ENCODE measurements around the gene ZNF620.
"Not testable (repeated sequence)": the region's sequence is repeated elsewhere in the genome, so short reads cannot be mapped to it uniquely, and the experiment has no call there.

The ZNF620 gene
- long read RNA-seq, donor 1 = 0 reads
- long read RNA-seq, donor 2, partial matches to known transcripts = 0 of 1 reads
- long read RNA-seq, donor 2, other reads (novel, unspliced or antisense) = 0 of 1 reads
- long read RNA-seq, donor 3, partial matches to known transcripts = 0 of 2 reads
- long read RNA-seq, donor 3, other reads (novel, unspliced or antisense) = 0 of 2 reads
- long read RNA-seq, donor 4, partial matches to known transcripts = 0 of 4 reads
- long read RNA-seq, donor 4, other reads (novel, unspliced or antisense) = 0 of 4 reads
- long read RNA-seq, donor 5, partial matches to known transcripts = 0 of 2 reads
- long read RNA-seq, donor 5, other reads (novel, unspliced or antisense) = 0 of 2 reads
- long read RNA-seq, donor 6, partial matches to known transcripts = 0 of 3 reads
- long read RNA-seq, donor 6, other reads (novel, unspliced or antisense) = 0 of 3 reads
- long read RNA-seq, donor 7, partial matches to known transcripts = 0 of 5 reads
- long read RNA-seq, donor 7, other reads (novel, unspliced or antisense) = 0 of 5 reads
- long read RNA-seq, donor 8 = 0 reads

DNA sequence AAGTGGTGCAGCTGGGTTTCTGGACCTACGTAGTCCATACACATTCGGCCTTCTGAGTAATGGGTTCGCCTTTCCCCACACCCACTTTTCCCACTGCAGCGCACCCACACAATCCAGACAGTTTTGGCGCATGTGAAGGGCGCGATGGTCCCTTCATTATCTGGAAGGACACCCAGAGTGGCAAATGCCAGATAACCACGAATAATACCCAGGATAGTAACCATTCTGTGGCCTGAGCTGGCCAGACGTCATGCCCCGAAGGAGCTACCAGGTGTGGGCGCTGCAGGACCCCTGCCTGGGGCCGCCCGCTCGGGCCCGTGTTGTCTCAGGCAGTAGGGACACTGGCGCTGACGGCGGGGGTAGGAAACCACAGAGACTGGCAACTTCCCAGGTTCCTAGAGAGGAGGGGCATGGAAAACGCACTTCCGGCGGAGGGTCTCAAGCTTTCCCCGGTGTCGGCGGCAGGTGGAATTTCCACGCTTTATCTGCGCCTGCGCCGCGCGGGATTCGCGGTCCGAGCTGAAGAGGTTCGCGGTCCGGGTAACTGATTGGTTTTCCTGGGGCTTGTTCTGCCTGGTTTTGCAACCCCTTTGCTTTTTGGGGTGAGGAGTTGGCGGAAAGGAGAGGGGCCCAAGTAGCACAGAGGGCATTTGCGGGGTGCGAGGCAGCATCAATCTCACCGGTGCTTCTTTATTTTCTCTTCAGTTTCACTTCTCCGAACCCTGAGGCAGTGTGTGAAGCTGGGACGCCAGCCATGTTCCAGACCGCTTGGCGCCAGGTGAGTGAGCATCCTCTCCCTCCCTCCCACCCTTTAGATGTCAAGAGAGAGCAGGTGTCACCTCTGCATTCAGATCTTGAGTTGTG, at the start of gene ZNF620:
ZNF620 (plus strand) TSS at position 441 of the 864 bp plus-strand sequence; CDS start at position 755, 314 bp downstream.
- peak; percentile 83 for DNase-seq

DNA sequence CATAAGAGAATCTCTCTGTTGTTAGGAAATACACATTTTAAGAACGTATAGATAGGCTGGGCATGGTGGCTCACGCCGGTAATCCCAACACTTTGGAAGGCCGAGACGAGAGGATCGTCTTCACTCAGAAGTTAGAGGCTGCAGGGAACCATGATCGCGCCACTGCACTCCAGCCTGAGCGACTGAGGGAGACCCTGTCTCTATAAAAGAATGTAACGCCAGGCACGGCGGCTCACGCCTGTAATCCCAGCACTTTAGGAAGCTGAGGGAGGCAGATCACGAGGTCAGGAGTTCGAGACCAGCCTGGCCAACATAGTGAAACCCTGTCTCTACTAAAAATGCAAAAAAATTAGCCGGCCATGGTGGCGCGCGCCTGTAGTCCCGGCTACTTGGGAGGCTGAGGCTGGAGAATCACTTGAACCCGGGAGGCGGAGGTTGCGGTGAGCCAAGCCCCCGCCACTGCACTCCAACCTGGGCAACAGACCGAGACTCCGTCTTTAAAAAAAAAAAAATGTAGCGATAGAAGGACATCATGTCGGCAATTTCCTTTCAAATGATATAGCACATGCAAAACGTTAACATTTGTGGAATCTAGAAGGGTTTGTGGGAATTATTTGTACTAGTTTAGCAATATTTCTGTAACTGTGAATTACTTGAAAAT, 49.4 kb upstream of the ZNF620 start:
- DNase-seq = no peak

GRCh38 chr3:40456940-40457823, 48.7 kb upstream of the ZNF620 start, which contains the start of gene RPL14:
Gene RPL14, plus strand, starts transcription at chr3:40457339. Its CDS starts 133 bp downstream, at chr3:40457472.
- DNase-seq = peak; percentile 94

DNA sequence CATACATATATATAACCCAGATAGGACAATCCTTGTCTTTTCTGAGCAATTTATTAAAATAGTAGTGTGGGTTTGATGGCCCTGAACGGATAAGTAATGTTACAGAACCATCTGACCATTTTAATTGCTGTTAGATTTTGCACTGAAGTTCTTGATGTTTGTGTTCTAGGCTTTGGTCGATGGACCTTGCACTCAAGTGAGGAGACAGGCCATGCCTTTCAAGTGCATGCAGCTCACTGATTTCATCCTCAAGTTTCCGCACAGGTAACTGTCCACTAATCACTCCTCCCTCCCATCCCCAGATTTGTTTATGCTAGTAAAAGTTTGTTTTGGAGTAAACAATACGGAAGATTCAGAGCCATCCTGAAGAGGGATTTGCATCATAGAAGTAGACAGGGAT, 47.4 kb upstream of the ZNF620 start:
- no peak for DNase-seq

DNA sequence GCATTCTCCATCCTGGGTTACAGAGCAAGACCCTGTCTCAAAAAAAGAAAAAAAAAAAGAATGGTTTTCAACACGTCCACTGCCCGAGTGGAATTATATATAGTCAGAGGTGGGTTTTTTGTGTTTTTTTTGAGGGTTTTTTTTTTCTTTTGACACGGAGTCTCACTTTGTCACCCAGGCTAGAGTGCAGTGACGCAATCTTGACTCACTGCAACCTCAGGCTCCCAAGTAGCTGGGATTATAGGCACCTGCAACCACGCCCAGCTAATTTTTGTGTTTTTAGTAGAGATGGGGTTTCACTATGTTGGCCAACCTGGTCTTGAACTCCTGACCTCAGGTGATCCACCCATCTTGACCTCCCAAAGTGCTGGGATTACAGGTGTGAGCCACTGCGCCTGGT, 45.4 kb upstream of the ZNF620 start:
- not testable (repeated sequence) for DNase-seq

DNA sequence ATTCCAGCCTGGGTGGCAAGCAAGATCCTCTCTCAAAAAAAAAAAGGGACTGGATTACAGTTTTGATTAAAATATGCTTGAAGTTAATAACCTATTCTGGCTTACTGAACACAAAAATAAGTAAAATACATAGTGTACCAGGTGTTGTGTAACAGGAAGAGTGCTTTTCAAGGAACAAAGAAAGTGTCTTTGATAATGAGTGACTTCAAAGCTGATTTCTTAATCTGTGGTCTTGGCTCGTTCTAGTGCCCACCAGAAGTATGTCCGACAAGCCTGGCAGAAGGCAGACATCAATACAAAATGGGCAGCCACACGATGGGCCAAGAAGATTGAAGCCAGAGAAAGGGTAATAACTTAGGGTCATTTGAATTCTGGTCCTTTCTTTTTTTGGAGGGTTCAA, 44.7 kb upstream of the ZNF620 start:
- no peak for DNase-seq

GRCh38 chr3:40462838-40463237, 43.0 kb upstream of the ZNF620 start:
- not testable (repeated sequence) for DNase-seq

DNA sequence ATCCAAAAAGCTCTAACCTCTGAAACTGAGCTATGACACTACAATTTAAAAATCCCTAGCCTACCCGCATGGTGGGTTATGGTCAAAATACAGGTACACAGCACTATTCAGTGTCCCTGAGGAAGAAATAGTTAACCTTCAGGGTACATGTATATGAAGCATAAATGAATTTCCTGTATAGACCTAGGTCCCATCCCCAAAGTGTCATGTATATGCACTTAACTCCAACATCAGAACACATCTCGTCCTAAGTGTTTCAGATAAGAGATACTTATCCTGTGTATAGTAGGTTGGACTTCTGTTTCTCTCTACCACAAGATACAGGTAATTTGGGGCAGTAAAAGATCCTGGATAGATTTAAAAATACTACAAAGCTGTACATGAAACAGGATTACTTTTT, 42.3 kb upstream of the ZNF620 start:
- no peak for DNase-seq

GRCh38 chr3:40464339-40465110, 41.3 kb upstream of the ZNF620 start:
- DNase-seq = no peak

DNA sequence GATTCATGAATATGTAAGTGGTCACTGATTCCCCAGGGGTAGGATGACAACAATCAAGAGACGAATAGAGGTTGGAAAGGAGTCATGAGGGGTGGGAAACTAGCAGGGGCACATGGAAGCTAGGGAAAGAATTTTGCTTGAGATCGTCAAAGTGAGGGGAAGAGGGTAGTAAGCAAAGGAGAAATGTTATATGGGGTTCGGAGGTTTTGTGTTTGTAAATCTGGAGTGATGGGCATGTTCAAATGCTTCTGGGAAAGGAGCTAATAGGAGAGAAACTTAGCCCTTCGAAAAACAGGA, 40.8 kb upstream of the ZNF620 start:
- no peak for DNase-seq

- DNase-seq = no peak
Observed at GRCh38 chr3:40465456-40465855, 40.4 kb upstream of the ZNF620 start.

DNA sequence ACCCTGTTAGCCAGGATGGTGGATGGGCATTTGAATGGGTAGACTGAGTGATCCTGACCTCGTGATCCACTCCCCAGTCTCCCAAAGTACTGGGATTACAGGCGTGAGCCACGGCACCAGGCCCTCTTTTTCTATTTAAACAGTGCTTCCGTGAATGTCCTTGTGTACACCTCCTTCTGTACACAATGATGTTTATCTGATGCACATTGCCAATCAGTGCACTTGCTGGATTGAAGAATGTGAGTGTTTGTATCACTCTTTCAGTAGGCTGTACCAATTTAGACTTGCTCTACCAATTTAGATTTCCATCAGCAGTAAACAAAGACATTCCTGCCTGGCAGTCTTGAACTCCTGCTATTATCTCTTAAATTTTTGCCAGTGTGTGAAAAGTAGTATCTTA, 37.8 kb upstream of the ZNF620 start:
- no peak for DNase-seq

GRCh38 chr3:40470701-40471100, 35.1 kb upstream of the ZNF620 start:
- DNase-seq = no peak

DNA sequence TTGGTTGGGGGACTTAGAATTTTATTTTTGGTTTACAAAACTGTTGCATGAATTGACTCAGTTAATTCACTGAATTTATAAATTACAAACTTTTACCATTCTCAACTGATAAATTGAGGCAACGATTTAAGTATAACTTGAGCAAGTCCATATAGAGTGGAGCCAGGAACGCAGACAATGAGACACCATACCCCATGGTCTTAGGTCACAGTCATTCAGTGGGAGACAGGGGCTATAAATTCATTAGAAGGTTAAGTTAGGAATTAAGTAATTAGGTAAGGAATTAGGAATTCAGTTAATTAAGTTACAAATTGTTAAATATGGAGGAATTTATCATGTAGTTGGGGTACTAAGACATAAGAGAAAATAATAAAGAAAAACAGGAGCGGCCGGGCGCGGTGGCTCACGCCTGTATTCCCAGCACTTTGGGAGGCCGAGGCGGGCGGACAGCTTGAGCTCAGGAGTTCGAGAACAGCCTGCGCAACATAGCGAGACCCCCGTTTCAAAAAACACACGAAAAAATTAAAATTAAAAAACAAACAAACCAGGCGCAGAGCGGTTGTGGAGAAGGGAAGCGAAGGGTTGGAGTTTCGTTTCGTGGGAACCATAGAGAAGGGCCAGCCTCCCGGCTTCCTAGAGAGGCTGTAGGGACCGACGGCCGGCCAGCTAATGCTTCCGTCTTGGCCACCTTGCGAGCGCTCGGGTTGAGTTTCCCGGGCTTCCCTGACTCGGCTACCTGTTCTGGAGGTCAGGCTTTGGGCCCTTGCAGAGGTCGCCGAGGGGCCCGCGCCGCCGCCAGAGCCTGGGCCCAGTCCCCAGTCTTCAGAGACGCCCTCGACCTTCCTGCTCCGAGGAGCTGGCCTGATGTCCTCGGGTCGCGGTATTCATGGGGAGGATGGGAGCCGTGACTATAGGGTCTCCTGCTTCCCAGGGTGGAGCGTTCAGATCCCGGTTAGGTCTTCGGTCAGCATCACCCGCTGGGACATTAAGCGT, 29.1 kb upstream of the ZNF620 start, which contains the start of gene ZNF619:
ZNF619 (plus strand) TSS at position 645 of the 993 bp plus-strand sequence. CDS start 858 bp downstream, outside the sequence.
- peak; percentile 92 for DNase-seq

GRCh38 chr3:40477666-40478065, 28.2 kb upstream of the ZNF620 start:
- no peak for DNase-seq

DNA sequence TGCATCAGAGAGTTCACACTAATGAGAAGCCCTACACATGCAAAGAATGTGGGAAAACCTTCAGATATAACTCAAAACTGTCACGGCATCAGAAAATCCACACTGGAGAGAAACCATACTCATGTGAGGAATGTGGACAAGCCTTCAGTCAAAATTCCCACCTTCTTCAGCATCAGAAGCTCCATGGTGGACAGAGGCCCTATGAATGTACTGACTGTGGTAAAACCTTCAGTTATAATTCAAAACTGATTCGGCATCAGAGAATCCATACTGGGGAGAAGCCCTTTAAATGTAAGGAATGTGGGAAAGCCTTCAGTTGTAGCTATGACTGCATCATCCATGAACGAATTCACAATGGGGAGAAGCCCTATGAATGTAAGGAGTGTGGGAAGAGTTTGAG, 18.7 kb upstream of the ZNF620 start:
- DNase-seq = no peak

DNA sequence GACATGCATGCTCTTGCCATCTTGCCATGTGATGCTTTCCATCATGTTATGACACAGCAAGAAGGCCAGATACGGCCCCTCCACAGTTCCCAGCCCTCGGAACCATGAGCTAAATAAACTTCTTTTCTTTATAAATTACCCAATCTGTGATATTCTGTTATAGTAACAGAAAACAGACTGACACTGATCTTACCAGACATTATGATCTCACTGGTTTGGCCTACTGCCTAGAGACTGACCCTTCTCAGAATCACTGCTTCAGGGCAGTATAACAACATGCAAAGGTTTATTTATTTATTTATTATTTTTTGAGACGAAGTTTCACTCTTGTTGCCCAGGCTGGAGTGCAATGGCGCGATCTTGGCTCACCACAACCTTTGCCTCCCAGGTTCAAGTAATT, 14.9 kb upstream of the ZNF620 start:
- no peak for DNase-seq

GRCh38 chr3:40494698-40495097, 11.1 kb upstream of the ZNF620 start:
- no peak for DNase-seq

- DNase-seq = no peak
Observed at GRCh38 chr3:40497288-40497687, 8.6 kb upstream of the ZNF620 start.
